ENCODE results near the gene COCH.
"Not testable (repeated sequence)": the region's sequence is repeated elsewhere in the genome, so short reads cannot be mapped to it uniquely, and the experiment has no call there.

The COCH gene

GRCh38 chr14:30874999-30875787 lies 834 bp downstream of the COCH start:
- no peak for DNase-seq (ENCODE audit: low read depth in 1 of 2, low spot score in 1 of 2)

GRCh38 chr14:30875788-30876053 lies 1.4 kb downstream of the COCH start:
- no peak for DNase-seq (ENCODE audit: low read depth in 1 of 2, low spot score in 1 of 2)

- no peak for DNase-seq (ENCODE audit: low read depth in 1 of 2, low spot score in 1 of 2)
These were observed 2.3 kb downstream of the COCH start for GRCh38 chr14:30876692-30877091.

GRCh38 chr14:30882431-30882830 lies 8.1 kb downstream of the COCH start:
- no peak for DNase-seq (ENCODE audit: low read depth in 1 of 2, low spot score in 1 of 2)

GRCh38 chr14:30883508-30884294 lies 9.3 kb downstream of the COCH start:
- DNase-seq (ENCODE audit: low read depth in 1 of 2, low spot score in 1 of 2): no peak

GRCh38 chr14:30884901-30885300 lies 10.5 kb downstream of the COCH start:
- DNase-seq (ENCODE audit: low read depth in 1 of 2, low spot score in 1 of 2): no peak

- no peak for DNase-seq (ENCODE audit: low read depth in 1 of 2, low spot score in 1 of 2)
These were observed 11.7 kb downstream of the COCH start for GRCh38 chr14:30885840-30886740.

GRCh38 chr14:30888480-30889243 lies 14.3 kb downstream of the COCH start:
- DNase-seq (ENCODE audit: low read depth in 1 of 2, low spot score in 1 of 2): no peak

- DNase-seq (ENCODE audit: low read depth in 1 of 2, low spot score in 1 of 2): no peak
These were observed 14.9 kb downstream of the COCH start for GRCh38 chr14:30889244-30889594.

GRCh38 chr14:30893819-30894218 lies 19.5 kb downstream of the COCH start:
- no peak for DNase-seq (ENCODE audit: low read depth in 1 of 2, low spot score in 1 of 2)

GRCh38 chr14:30894923-30895515 lies 20.7 kb downstream of the COCH start:
- no peak for DNase-seq (ENCODE audit: low read depth in 1 of 2, low spot score in 1 of 2)

- no peak for DNase-seq (ENCODE audit: low read depth in 1 of 2, low spot score in 1 of 2)
These were observed 22.1 kb downstream of the COCH start for GRCh38 chr14:30896435-30896834.

GRCh38 chr14:30897121-30897520 lies 22.8 kb downstream of the COCH start:
- not testable (repeated sequence) for DNase-seq (ENCODE audit: low read depth in 1 of 2, low spot score in 1 of 2)

- DNase-seq (ENCODE audit: low read depth in 1 of 2, low spot score in 1 of 2): no peak
These were observed 29.1 kb downstream of the COCH start for GRCh38 chr14:30903285-30904124.

GRCh38 chr14:30906752-30907658 lies 32.6 kb downstream of the COCH start:
- no peak for DNase-seq (ENCODE audit: low read depth in 1 of 2, low spot score in 1 of 2)

- no peak for DNase-seq (ENCODE audit: low read depth in 1 of 2, low spot score in 1 of 2)
These were observed 33.3 kb downstream of the COCH start for GRCh38 chr14:30907659-30908057.

- no peak for DNase-seq (ENCODE audit: low read depth in 1 of 2, low spot score in 1 of 2)
These were observed 34.5 kb downstream of the COCH start for GRCh38 chr14:30908826-30909225.

- DNase-seq (ENCODE audit: low read depth in 1 of 2, low spot score in 1 of 2): no peak
These were observed 40.5 kb downstream of the COCH start for GRCh38 chr14:30914812-30915211.

- DNase-seq (ENCODE audit: low read depth in 1 of 2, low spot score in 1 of 2): no peak
These were observed 41.2 kb downstream of the COCH start for GRCh38 chr14:30915596-30915995.

All from activated CD4-positive, alpha-beta T cell treated with anti-CD3 and anti-CD28 coated beads, Interleukin-2, amount 50 U/mL, for 24 hours (primary cell).